B cell (primary cell): ENCODE data around the gene LRRC8D. TPM values are rescaled to one million over a fixed set of nuclear protein-coding genes. Genes with fewer than 3 reads are reported as not detected.

Experiments used
- ATAC-seq: fragments of 200-7000 bp; cut with Tn5 transposase; one replicate; pipeline ENCODE4 v1.10.0; 2021; ENCODE audit warnings: low read depth, mild to moderate bottlenecking, moderate number of reproducible peaks, moderate library complexity
- CTCF ChIA-PET: fragments of 350-600 bp; sonication (Branson Sonifier 250); formaldehyde crosslinking; loops from one replicate; lab custom pipeline; 2021; ENCODE audit warnings: antibody characterized with exemption, inconsistent platforms; lab: Charles Lee
- POLR2A ChIA-PET: fragments of 350-600 bp; sonication (Branson Sonifier 250); formaldehyde crosslinking; loops from one replicate; lab custom pipeline; 2021; ENCODE audit warnings: antibody characterized with exemption; lab: Charles Lee
- DNase-seq: peaks from one replicate; pipeline ENCODE4 v3.0.0; 2013
- H2AFZ ChIP-seq: 2 replicates; pipeline ENCODE4 v1.6.1; 2012; ENCODE audit warnings: mild to moderate bottlenecking, low read depth, low read length; ENCODE audit not compliant: insufficient read depth, poor library complexity, severe bottlenecking
- H3K27ac ChIP-seq, 2 donors: 1 replicate in 1 of 2; 2 replicates in 1 of 2; pipeline ENCODE4 v1.5.1; 2012 to 2013; ENCODE audit warnings: low read length in 2 of 2, mild to moderate bottlenecking in 2 of 2, moderate library complexity in 1 of 2
- H3K27me3 ChIP-seq, 4 experiments: fragments of 200-600 bp in 1 of 4; sonication (generic) in 1 of 4; replicated peaks in 1 of 4; 1 replicate in 2 of 4; 2 replicates in 2 of 4; pipeline versions ENCODE4 v1.6.1 to v1.7.0; 2013 to 2016; ENCODE audit warnings: low read length in 3 of 4, mild to moderate bottlenecking in 2 of 4, mixed read lengths in 1 of 4, moderate library complexity in 1 of 4; ENCODE audit not compliant: insufficient read depth in 4 of 4, control insufficient read depth in 3 of 4; ENCODE audit errors: control extremely low read depth in 1 of 4
- H3K36me3 ChIP-seq, 2 experiments: replicated peaks in 1 of 2; 1 replicate in 1 of 2; 2 replicates in 1 of 2; pipeline versions ENCODE4 v1.6.1 to v1.7.1; 2013; ENCODE audit warnings: low read length in 1 of 2; ENCODE audit not compliant: insufficient read depth in 2 of 2, control insufficient read depth in 1 of 2; ENCODE audit errors: control extremely low read depth in 1 of 2, extremely low read depth in 1 of 2
- H3K4me1 ChIP-seq, 2 donors: fragments of 200-600 bp in 1 of 2; sonication (generic) in 1 of 2; 1 replicate in 1 of 2; 2 replicates in 1 of 2; pipeline versions ENCODE4 v1.5.1 to v1.6.1; 2013 to 2017; ENCODE audit warnings: low read length in 2 of 2; ENCODE audit not compliant: control insufficient read depth in 2 of 2, insufficient read depth in 2 of 2
- H3K4me2 ChIP-seq: replicated peaks from 2 replicates; pipeline ENCODE3; 2012; ENCODE audit warnings: mild to moderate bottlenecking, low read depth, low read length; ENCODE audit not compliant: poor library complexity, severe bottlenecking
- H3K4me3 ChIP-seq, 5 experiments: fragments of 200-600 bp in 1 of 5; sonication (generic) in 1 of 5; 1 replicate in 3 of 5; 2 replicates in 2 of 5; pipeline versions ENCODE4 v1.5.1 to v1.7.0; 2011 to 2016; ENCODE audit warnings: low read length in 4 of 5, mild to moderate bottlenecking in 4 of 5, low read depth in 2 of 5, control low read depth in 1 of 5, moderate library complexity in 1 of 5; ENCODE audit not compliant: insufficient read depth in 1 of 5; ENCODE audit errors: control extremely low read depth in 1 of 5, extremely low read depth in 1 of 5
- H3K79me2 ChIP-seq: fragments of 200-600 bp; sonication (generic); one replicate; pipeline ENCODE4 v1.6.0; 2016; ENCODE audit warnings: low read length; ENCODE audit not compliant: control insufficient read depth, insufficient read depth
- H3K9ac ChIP-seq: fragments of 200-600 bp; sonication (generic); 2 replicates; pipeline ENCODE4 v1.6.1; 2017; ENCODE audit warnings: mild to moderate bottlenecking, low read length, moderate library complexity
- H3K9me3 ChIP-seq, 3 donors: one replicate each; pipeline versions ENCODE4 v1.6.1 to v1.7.1; 2013; ENCODE audit warnings: low read length in 2 of 3; ENCODE audit not compliant: control insufficient read depth in 2 of 3, insufficient read depth in 1 of 3; ENCODE audit errors: control extremely low read depth in 1 of 3
- H4K20me1 ChIP-seq: 2 replicates; pipeline ENCODE4 v1.6.0; 2012; ENCODE audit warnings: mild to moderate bottlenecking, low read length; ENCODE audit not compliant: insufficient read depth, control insufficient read depth, poor library complexity, severe bottlenecking
- H3K27ac Mint-ChIP-seq: one replicate; pipeline ENCODE4 v1.8.0; 2021; ENCODE audit warnings: mixed read lengths
- H3K27me3 Mint-ChIP-seq: one replicate; pipeline ENCODE4 v1.8.0; 2021; ENCODE audit warnings: mixed read lengths
- H3K4me1 Mint-ChIP-seq: one replicate; pipeline ENCODE4 v1.8.0; 2021; ENCODE audit warnings: mixed read lengths
- H3K4me3 Mint-ChIP-seq: one replicate; pipeline ENCODE4 v1.8.0; 2021; ENCODE audit warnings: mixed read lengths
- H3K9me3 Mint-ChIP-seq: one replicate; pipeline ENCODE4 v1.8.0; 2022; ENCODE audit warnings: mixed read lengths; ENCODE audit not compliant: insufficient read depth
- CTCF ChIP-seq: fragments of 200-600 bp; IDR thresholded peaks from one replicate; pipeline ENCODE4 v1.8.0; 2022; ENCODE audit warnings: antibody characterized with exemption, mild to moderate bottlenecking
- EZH2 ChIP-seq: IDR thresholded peaks from 2 replicates; pipeline ENCODE4 v1.6.1; 2012; ENCODE audit warnings: borderline replicate concordance, low read depth, mild to moderate bottlenecking, moderate library complexity, low read length; ENCODE audit not compliant: insufficient read depth, poor library complexity, severe bottlenecking
- WGBS: methylation state at CpG from one replicate; pipeline ENCODE4 v1.1.5; 2013; ENCODE audit warnings: missing lambda C conversion rate; ENCODE audit not compliant: insufficient coverage; 5-methylcytosine and 5-hydroxymethylcytosine counted together
- intact Hi-C: fragments of 100-400 bp; cut with micrococcal nuclease; formaldehyde crosslinking; loops from one replicate; pipeline ENCODE4 v1.10.0; 2022
- polyA plus RNA-seq: library from polyadenylated mRNA; depleted of rRNA; stranded (reverse); fragments of >200 nt; gene quantifications from 2 replicates; pipeline ENCODE4 v1.2.3, GENCODE V29; 2012
- total RNA-seq, 2 donors: library from RNA; stranded (reverse); fragments of 120-200 nt in 1 of 2; gene quantifications; 1 replicate in 1 of 2; 2 replicates in 1 of 2; pipeline versions ENCODE4 v1.2.3 to v1.2.4, GENCODE V29; 2013 to 2022

Gene LRRC8D
- total and polyA plus RNA-seq, 2 donors (not counting 1 experiment from before 2014, with no cell fraction given), result 23.7 to 47.0 TPM

- Mint-ChIP-seq H3K4me3 (no peak overlapping the region), H3K4me1 (peaks cover 1% of the 10 kb centered on the region), H3K27ac (no peak overlapping the region), H3K9me3 (peaks cover 3% of the 10 kb centered on the region), H3K27me3 (no peaks in the 10 kb centered on the region)
- ATAC-seq, result no peak
- H3K9ac ChIP-seq, result no peak overlapping the region
- no peak for TF ChIP-seq CTCF
- no peak for TF ChIP-seq EZH2
- CTCF ChIA-PET, result no interaction called here
- H3K27me3 ChIP-seq, result no peaks in the 10 kb centered on the region
- no peak overlapping the region for H2AFZ ChIP-seq
- no peak overlapping the region for H3K4me2 ChIP-seq
- intact Hi-C loops, result no loop called here
- H3K79me2 ChIP-seq, result peaks cover 61% of the 10 kb centered on the region
- no peaks in the 10 kb centered on the region for H3K4me1 ChIP-seq
- no peak overlapping the region for H3K4me3 ChIP-seq
- POLR2A ChIA-PET, result no interaction called here
- H4K20me1 ChIP-seq, result peaks cover 27% of the 10 kb centered on the region
- no peak for DNase-seq
- peaks cover 14 to 17% of the 10 kb centered on the region in 2 experiments for H3K36me3 ChIP-seq
- H3K9me3 ChIP-seq, result peaks cover 1 to 12% (median 5%) of the 10 kb centered on the region in 3 donors
- 96% methylated on average over 4 of the region's 6 CpGs for WGBS
- no peak overlapping the region for H3K27ac ChIP-seq
These were observed 62.2 kb downstream of the LRRC8D start for GRCh38 chr1:89883030-89883379.

DNA sequence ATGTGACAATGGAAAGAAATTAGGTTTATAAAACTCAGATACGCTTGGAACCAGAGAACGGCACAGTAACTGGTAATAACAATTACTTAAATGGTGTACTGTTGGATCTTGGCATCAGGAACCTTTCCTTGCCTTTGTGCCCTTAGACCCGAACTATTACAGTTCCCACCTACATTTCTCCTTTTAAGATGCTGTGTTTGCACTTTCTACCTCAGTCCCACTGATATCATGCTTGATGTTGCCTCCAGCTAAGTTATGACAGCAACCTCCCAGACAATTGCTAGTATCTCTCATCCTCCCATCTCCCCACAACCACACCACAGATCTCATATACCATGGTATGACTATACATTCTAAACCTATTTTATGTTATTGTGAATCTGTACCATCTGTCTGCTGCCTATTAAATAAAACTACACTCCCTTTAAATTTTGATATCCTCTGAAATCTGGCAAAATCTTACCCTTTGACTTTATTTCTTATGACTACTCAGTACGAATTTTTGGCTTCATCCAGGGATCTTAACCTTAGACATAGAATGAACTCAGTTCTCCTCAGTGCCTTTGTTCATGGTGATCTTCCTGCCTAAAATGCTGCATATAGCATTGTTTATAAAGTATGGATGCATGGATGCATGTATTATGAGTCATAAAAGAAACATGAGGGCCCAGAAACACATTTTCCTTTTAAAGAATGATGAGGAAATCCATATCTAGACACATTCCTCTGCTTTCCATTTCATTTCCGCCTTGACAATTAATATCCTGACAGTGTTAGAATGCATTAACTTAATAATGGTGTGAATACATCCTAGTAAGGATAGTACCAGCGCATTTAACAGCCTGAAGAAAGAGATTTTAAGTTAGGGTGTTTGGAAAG lies 64.1 kb downstream of the LRRC8D start:
- 100% methylated on average over 2 of the region's 6 CpGs for WGBS
- no peaks in the 10 kb centered on the region for H3K4me1 Mint-ChIP-seq

More for the DNA sequence above, 64.1 kb downstream of the LRRC8D start:
- H3K4me1 ChIP-seq, result no peaks in the 10 kb centered on the region
- TF ChIP-seq EZH2 (no peak), CTCF (no peak)
- no peaks in the 10 kb centered on the region for H3K27me3 ChIP-seq
- Mint-ChIP-seq H3K4me3 (no peak overlapping the region), H3K9me3 (peaks cover 3% of the 10 kb centered on the region), H3K27ac (no peak overlapping the region), H3K27me3 (no peaks in the 10 kb centered on the region)
- POLR2A ChIA-PET, result no interaction called here
- H4K20me1 ChIP-seq, result peaks cover 27% of the 10 kb centered on the region
- no peak for ATAC-seq
- no peak overlapping the region for H3K27ac ChIP-seq
- peaks cover 14 to 16% of the 10 kb centered on the region in 2 experiments for H3K36me3 ChIP-seq
- intact Hi-C loops, result no loop called here
- no peak overlapping the region for H3K4me3 ChIP-seq
- H3K4me2 ChIP-seq, result no peak overlapping the region
- H3K79me2 ChIP-seq, result peaks cover 53% of the 10 kb centered on the region
- H3K9me3 ChIP-seq, result peaks cover 1 to 12% (median 5%) of the 10 kb centered on the region in 3 donors
- H3K9ac ChIP-seq, result no peak overlapping the region
- no peak for DNase-seq
- CTCF ChIA-PET, result no interaction called here
- H2AFZ ChIP-seq, result no peak overlapping the region
